GM13977 (cell line): Measurements from ENCODE around the gene PTPN7.
A peak's percentile ranks its signal among the peaks of the same experiment; 100 is the strongest.
"Not testable (repeated sequence)": the region's sequence is repeated elsewhere in the genome, so short reads cannot be mapped to it uniquely, and the experiment has no call there.

Experiments
- DNase-seq: peaks from one replicate; pipeline ENCODE4 v3.0.0; 2012; ENCODE audit warnings: low spot score
- in situ Hi-C: fragments of 300-500 bp; cut with MboI; formaldehyde crosslinking; loops from one replicate; pipeline ENCODE4 v1.12.0; 2022; ENCODE audit warnings: low sequenced_read_pairs, low pct_unique_long_range_greater_than_20kb, mixed read lengths, inconsistent platforms; ENCODE audit not compliant: unreplicated experiment
- TF ChIP-seq, protein P1 (sequence below): IDR thresholded peaks from 2 replicates; pipeline ENCODE4 v1.5.1; 2012; ENCODE audit warnings: mild to moderate bottlenecking, control low read depth; ENCODE audit not compliant: insufficient read depth; ENCODE audit errors: extremely low read depth, missing control alignments

The PTPN7 gene

DNA sequence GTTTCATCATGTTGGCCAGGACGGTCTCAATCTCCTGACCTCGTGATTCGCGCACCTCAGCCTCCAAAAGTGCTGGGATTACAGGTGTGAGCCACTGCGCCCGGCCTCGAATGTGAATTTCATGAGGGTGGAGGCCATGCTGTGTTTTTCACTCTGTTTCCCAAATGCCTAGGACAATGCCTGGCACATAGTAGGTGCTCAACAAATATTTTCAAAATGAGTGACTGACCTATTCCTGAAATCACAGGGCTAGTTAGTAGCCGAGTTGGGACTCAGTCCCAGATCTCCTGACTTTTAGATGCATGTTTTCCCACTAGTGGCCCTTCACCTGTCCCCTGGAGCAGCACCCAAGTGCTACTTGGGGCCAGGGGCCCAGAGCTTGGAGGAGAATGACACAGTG, 44.1 kb downstream of the PTPN7 start:
- in situ Hi-C loops: no loop called here
- no peak for DNase-seq
- TF ChIP-seq, protein P1, sequence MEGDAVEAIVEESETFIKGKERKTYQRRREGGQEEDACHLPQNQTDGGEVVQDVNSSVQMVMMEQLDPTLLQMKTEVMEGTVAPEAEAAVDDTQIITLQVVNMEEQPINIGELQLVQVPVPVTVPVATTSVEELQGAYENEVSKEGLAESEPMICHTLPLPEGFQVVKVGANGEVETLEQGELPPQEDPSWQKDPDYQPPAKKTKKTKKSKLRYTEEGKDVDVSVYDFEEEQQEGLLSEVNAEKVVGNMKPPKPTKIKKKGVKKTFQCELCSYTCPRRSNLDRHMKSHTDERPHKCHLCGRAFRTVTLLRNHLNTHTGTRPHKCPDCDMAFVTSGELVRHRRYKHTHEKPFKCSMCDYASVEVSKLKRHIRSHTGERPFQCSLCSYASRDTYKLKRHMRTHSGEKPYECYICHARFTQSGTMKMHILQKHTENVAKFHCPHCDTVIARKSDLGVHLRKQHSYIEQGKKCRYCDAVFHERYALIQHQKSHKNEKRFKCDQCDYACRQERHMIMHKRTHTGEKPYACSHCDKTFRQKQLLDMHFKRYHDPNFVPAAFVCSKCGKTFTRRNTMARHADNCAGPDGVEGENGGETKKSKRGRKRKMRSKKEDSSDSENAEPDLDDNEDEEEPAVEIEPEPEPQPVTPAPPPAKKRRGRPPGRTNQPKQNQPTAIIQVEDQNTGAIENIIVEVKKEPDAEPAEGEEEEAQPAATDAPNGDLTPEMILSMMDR: no peak

DNA sequence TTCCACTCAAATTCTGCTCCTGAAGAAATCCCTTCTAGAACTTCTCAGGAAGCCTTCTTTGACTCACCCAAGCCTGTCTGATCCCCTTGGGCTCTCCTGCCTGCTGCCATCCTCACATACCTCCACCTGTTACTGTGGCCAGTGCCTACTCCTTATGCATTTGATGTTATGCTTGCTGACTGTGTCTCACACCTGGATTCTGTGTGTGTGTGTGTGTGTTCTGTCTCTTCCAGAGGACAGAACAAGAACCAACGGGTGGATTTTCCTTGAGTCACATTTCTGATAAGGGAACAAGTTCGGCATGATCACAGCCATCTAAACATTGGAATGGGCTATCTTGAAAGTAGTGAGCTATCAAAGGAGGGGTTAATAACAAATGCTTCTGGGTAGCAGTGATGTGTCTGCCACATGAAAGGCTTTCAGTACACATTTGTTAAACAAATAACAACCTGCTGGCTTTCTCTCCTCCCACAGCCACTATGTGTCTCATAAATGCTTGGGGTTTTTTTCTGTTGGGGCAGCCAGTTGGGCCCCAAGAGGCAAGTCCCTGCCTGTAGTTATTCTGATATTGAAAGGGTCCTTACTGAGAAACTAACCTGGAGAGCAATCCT, 46.6 kb downstream of the PTPN7 start:
- TF ChIP-seq, protein P1: no peak
- in situ Hi-C loops: no loop called here
- peak; percentile 73 for DNase-seq

DNA sequence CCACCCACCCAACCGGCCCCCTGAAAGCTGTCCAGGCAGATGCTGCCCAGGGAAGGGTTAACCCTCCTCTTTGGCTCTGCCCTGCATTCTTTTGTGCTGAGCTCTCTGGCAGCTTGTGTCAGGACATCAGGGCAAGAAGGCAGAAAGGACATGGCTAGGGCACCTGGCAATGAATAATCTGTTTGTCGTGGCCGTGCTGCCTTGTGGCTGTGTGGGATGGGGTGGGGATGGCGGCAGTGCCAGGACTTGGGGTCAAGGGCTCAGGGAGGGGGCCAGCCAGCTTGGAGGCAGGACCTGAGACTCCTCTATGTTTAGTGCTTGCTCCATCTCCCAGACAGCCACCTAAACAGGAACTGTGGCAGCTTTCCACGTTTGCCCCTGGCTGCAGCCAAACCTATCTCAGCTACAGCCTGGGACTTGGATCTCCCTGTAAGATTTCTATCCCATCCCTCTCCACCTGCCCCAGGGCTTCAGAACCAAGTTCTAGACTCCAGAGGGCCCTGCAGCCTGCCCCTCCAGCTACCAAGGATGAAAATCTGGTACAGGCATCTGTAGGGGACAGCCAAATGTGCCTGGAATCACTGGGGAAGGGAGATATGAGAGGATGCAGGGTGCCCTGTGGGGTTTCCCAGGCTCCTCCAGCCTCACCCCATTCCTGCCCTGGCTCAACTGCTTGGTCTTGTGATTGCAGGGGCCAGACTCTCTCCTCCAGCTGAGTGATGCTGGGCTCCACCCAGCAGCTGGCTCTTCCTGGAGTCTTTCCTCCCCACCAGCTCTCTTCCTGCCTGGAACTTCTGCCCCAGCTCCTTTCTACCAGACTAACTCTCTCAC, 47.3 kb downstream of the PTPN7 start:
- DNase-seq: no peak
- TF ChIP-seq, protein P1: no peak
- in situ Hi-C loops: no loop called here

DNA sequence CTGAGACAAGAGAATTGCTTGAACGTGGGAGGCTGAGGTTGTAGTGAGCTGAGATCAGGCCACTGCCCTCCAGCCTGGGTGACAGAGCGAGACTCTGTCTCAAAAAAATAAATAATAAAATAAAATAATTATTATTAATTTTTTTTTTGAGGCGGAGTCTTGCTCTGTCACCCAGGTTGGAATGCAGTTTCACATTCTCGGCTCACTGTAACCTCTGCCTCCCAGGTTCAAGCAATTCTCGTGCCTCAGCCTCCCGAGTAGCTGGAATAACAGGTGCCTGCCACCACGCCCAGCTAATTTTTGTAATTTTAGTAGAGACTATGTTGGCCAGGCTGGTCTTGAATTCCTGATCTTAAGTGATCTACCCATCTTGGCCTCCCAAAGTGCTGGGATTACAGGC, 48.8 kb downstream of the PTPN7 start:
- in situ Hi-C loops, DNase-seq: not testable (repeated sequence)

DNA sequence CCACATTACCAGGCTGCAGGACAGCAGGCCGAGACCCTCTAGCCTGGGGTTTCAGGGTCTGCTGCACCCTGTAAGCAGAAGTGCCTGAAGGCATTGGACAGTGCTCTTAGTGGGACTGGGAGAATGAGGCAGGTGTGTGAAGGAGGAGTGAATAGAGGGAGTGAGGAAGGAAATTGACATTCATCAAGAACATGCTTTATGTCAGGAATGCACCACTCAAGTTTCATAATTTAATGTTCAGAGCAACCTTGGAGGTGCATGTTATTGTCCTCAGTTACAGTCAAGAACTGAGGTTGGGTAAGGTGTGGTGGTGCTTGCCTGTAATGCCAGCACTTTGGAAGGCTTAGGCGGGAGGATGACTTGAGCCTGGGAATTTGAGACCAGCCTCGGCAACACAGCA, 49.4 kb downstream of the PTPN7 start:
- no peak for DNase-seq
- in situ Hi-C loops: no loop called here
- TF ChIP-seq, protein P1: no peak

DNA sequence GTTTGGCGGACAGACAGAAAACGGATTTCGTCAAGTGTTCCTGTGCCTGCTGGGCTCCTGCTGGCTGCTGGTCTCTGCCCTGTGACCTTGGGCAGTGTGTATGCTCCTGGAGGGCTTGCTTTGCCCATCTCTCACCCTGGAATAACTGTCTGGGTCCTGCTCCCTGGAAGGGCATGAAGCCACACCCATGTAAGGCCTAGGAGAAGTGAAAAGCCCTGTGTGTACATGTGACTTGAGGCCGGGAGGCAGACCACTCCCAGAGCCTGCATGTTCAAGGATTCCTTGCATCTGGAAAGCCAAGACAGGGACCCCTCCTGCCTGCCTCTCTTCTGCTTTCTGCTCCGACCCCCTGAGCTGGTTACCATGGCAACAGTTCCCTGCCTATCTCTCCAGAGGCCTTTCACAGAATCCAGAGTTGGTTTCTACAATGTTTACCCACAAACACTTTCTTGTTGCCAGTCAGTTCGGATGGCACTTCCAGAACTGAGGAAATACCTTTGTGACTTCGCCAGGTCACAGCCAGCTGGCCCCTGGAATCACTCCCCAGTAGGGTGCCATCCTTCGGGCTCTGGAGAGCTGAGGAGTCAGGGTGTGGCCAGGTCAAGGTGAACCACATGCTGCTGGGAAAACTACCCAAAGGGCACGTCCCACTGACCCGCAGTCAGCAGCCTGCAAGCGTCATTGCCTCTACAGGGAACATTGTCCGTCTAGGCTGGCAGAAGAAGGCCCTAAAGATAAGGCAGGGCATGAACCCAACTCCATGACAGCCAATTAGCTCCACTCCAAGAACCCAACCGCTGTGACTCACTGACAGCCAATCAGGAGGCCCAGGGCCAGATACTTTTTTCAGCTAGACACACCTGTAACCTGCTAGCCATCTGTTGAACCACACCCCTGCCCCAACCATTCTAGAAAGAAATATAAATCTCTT, 52.3 kb downstream of the PTPN7 start:
- in situ Hi-C loops: no loop called here
- DNase-seq: no peak

More for the DNA sequence above, 52.3 kb downstream of the PTPN7 start:
- TF ChIP-seq, protein P1: no peak
